GM19463 (cell line): ENCODE measurements around the gene EXOC2.

Experiments used
- ATAC-seq: cut with Tn5 transposase; IDR thresholded peaks from one replicate; pipeline ENCODE4 v1.9.1; 2021; ENCODE audit warnings: mild to moderate bottlenecking, moderate library complexity; ENCODE audit not compliant: unreplicated experiment

EXOC2 gene

DNA sequence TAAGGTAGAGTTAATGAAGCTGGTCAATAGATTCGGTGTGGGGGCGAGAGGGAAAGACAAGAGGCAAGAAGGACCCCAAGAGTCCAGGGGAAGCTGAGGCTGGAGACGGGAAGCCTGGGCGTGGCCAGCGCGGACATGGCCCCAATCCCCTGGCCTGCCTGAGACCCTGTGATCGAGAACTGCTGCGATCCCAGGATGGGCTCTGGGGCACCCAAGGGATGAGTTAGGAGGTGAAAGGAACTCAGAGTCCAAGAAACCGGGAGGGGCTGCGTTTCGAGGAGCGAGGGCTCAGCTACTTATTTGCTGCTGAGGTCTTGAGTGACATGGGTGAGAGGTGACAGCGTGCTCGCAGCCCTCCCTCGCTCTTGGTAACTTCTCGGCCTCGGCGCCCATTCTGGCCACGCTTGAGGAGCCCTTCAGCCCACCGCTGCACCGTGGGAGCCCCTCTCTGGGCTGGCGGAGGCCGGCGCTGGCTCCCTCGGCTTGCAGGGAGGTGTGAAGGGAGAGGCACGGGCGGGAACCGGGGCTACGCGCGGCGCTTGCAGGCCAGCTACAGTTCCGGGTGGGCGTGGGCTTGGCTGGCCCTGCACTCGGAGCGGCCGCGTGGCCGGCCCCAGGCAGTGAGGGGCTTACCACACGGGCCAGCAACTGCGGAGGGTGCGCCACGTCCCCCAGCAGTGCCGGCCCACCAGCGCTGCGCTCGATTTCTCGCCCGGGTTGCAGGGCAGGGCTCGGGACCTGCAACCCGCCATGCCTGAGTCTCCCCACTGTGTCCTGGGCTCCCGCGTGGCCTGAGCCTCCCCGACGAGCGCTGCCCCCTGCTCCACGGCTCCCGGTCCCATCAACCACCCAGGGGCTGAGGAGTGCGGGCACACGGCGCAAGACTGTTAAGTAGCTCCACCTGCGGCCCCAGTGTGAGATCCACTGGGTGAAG is 243.2 kb downstream of the EXOC2 start:
- no peak for ATAC-seq

DNA sequence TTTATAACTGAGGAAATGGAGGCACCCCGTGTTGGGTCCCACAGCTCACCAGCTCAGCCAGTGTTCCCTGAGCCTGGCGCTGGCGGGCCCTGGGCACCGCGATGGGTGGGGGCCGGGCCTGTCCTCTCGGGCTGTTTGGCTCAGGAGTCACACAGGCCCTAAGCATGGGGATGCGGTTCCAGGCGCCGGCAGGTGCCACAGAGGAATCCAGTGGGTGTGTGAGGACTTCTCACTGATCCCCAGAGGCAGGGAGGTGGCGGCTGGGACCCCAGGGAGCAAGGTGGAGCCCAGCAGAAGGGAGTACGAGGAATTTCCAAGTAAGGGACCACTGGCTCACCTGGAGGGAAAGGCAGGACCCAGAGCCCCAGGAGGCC is 243.9 kb downstream of the EXOC2 start:
- no peak for ATAC-seq

DNA sequence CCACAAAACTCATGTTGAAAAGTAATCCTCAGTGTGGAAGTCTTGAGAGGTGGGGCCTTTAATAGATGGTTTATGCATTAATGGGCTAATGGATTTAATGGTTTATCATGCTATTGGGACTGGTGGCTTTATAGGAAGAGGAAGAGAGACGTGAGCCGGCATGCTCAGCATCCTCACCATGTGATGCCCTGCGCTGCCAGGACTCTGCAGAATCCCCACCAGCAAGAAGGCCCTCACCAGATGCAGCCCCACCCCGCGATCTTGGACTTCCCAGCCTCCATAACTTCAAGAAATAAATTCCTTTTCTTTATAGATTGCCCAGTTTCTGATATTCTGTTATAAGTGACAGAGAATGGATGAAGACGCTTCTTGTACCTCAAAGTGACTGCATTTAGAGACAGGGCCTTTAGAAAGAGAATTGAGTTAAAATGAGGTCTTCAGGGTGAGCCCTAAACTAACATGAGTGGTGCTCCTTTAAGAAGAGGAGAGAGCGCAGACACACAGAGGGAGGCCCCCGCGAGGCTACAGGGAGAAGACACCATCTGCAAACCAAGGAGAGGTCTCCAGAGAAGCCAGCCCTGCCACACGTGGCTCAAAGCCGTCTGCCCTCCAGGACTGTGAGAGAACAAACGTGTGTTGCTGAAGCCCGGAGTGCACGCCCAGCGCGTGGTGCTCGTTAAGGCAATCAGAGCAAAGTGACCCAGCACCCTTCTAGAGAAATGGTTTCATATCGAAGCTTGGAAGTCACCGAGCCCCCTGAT is 244.5 kb downstream of the EXOC2 start:
- no peak for ATAC-seq

DNA sequence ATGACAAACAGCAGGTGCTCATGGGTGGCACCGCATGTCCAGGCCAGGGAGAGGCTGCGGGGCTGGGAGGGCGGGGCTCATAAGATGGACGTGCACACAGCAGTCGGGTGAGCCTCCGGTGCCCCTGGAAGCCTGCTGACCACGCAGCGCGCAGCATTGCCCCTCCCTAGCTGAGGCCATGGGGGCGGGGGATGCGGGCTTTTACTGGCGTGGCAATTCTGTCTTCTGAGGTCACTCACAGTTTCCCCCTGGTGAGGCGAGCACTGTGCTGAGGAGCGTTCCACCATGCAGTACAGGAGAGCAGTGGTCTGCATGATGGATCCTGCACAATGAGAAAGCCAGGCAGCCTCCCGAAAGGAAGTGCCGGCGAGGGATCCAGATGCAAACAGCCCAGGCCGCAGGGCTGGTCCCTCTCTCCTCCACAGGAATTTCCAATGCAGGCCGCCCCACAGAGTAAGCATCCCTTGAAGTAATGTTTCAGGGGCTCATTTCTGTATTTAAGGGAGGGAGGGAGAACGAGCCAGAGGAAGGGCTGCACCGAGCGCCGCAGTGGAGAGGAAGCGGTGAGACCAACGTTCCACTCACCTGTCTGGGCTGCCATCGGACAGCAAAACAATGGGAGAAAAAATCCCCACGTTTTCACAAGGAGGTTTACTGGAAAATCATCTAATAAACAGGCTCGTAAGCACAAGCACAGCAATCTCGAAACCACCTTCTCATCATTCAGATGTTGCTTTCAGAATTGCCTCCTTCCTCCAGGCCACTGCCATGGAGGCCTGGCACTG is 245.4 kb downstream of the EXOC2 start:
- ATAC-seq, result no peak

DNA sequence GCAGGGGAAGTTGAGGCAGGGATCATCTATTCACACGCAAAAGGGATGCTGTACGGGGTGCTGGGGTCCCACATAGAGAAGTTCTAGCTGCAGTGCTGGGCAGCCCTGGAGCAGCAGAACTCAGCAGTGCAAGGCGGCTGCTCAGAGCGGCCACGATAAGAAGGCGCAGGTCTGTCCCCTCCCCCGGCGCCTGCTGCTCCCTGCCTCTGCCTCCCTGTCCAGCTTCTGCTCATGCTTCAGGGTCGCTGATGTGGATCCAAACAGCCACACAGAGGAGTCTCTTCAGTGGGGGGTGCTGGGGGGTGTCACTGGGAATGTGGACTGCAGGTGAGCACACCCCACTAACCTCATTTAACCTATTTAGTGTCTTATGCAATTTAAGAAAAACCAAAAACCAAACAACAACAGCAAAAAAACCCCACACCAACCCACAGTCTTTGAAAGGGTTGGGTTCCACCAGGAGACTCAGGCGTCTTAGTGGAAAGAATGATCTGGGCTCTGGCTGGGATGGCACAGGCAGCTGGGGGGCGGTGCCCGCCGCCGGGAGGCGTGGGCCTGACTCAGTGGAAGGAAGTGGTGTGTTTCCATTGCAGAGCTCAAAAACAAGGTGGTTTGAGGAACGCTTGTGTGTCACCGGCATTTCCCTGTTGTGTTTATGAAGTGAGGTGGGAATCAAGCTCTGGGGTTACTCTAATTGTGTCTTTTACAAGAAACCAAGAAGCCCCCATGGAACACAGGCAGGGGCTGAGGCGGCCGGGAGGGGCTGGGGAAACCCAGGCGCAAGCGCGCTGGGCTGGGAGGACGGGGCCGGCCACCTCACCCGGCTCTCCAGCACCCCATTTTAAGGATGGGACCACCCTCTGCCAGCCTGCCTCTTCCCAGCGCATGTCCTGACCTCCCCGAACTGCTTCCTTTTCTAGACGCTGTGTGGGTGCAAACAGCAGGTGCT is 246.2 kb downstream of the EXOC2 start:
- no peak for ATAC-seq

DNA sequence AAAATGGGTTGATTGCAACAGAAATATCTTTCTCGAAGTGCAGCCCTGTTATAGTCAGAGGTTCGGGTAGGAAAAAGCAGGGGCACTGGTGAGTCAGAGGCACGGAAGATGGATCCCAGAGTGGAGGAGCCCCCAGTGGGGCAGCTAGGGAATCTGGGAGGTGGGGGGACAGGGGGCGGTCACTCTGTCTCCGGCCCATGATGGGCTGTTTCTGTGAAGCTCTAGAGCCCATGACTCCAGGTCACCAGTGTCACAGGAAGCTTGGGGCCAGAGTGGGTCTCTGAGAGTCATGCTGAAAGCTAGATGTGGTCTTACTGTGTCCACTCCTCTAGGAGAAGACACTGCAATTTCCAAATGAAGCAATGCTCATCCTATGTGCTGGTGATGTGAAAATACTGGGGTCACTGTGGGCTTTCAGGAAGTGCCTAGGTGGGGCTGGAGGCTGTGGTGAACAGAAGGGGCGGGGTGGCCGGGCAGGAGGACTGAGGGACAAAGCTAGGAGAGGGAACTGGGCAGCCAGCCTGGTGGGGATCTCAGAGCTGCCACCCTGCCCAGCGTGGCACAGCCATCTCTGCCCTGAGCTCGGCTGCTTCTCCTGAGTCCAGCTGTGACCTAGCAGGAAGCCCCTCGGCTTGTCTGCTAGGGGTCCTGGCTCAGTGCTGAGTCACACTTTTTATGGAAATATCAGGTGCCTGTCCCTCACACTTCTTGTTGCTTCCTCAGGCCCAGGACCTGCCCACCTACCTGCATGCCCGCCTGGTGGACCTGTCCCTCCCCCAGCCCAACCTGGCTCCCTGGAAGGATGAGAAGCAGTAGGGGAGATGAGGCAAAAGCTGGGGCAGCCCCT is 247.1 kb downstream of the EXOC2 start:
- ATAC-seq, result no peak

DNA sequence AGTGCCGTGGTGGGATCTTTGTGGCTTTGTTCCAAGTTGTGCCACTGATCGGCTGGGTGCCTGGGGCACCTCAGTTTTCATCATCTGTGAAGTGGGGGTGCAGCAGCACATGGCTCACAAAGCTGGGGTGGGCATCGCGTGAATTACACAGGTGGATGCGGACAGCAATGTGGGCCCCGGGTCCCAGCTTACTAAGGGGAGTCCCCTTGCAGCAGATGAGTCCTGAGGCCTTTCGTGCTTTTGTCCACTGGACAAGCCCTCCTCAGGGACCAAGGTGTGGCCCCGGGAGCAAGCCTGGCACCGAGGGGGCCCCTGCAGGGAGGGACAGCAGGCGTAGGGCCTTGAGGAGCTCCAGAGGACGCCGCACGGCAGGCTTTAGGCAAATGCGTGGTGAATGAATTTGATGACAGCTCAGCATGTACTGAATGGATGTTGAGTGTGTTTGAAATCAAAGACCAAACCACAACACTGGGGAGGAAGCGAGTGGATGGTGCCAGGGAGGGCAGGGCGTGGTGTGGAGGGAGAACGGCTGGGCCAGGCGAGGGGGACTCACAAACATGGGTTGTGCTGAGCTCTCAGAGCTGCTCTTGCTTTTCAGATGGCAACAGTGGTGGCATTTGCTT is 248.2 kb downstream of the EXOC2 start:
- no peak for ATAC-seq

DNA sequence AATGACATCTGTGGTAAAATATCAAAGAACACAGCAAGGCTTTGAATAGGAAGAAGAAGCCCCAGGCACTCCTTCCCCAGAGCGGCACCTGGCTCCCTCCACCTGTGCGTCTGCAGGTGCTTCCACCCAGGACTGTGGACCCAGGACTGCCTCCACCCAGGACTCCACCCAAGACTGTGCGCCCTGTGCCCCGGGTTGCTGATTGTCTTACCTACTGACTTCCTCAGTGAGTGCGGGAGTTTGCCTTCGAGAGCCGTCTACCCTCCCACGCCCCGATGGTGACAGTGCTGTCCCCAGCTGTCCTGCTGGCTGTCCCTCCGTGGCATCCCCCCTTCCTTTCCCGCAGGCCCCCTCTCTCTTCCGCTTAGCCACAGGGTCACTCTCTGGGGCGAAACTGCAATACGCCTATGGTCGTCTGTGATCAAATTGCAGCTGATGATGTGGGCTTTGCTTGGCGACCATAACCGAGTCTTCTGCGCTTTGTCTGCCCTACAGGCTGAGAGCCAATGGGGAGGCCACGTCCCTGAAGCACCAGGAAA is 249.2 kb downstream of the EXOC2 start:
- ATAC-seq, result no peak

DNA sequence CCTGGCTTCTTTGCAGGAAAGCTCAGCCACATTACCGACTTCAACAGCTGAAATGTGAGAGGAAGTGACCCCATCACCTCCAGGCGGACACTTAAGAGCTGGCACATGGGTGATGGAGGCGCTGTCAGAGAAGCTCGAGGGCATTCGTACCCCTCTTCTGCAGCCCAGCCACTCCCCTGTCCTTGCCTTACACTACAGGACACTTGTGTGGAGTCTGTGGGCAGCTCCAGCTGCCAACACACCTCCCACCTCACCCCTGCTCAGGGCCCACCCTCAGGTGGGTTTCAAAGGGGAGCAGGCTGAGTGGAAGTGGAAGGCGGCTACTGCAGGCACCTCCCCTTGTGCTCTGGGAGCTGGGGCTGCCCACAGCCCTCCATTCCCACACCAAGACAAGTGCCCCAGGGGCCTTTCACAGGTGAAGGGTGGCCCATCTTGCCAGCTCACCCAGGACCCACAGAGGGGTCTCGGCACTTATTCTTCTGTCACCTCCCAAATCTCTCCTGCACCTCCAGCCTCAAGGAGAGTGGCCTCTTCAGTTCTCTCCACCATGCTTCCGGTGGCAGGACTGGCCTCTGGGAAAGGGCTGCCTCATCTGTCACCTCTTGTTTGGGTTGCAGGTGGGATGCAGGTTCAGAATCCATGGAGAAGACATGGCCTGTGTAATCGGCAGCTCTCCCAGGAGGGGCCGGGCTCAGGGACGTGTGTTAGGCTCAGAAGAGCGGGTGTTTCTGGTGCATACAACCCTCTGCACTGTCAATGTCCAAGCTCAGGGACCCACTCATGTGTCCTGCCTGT is 251.6 kb downstream of the EXOC2 start:
- ATAC-seq, result no peak

DNA sequence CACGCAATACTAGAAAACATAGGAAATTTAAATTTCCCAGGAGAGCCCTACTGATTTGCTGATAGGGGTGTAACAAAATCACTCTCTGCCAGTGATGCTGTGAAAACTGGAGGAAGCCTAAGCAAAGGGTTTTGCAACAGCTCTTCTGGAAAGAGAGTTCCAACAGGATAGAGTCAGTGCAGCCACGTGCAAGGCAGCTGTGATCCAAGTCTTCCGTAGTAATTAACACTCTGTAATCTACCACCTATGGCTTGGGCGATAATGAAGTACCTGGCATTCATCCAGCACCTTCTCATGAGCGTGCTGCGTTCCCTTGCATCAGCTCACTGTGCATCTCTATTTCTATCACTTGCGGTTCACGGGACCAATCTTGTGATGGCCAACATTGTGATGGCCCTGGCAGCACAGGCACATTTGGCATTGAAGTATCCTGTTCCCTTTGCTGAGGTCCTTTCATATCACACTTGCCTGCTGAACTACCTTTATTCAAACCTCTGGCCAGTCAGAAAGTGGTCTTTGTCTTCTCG is 253.2 kb downstream of the EXOC2 start:
- ATAC-seq, result no peak

DNA sequence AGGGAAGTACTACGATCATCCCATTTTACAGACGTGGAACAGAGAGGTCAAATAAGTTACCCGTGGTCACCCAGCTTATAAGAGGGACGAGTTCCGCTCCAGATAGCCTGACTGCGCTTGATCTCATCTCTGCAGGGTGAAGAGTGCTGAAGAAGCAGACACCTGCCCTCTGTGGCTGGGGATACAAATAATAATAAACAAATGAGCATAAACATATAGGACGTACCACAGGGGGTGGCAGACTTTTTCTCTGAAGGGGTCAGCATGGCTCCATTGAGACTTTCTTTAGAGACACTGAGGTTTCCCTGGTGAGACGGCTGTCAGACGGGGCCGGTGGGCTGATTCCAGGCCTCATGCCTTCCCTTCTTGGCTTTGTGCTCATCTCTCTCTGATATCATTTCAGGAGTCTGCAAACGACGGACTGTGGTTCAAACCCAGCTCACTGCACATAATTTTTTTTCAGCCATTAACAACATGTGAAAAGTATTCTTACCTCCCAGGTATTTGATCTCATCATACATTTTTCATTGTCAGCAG is 254.2 kb downstream of the EXOC2 start:
- no peak for ATAC-seq

DNA sequence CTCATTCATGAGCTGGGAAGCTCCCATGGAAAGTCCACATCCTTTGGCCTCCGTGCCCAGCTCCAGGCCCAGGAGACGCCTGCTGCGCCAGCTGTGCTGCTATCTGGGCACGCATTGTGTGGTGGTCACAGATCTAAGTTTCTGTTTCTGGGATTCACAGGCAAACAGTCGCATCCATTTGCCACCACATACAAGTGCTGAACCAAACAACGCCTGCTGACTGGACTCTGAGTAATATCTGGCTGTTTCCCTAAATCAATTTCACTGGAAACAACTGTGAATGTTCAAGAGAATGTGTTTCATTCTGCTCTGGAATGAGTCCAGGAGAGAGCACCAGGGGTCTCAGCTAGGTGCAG is 255.9 kb downstream of the EXOC2 start:
- no peak for ATAC-seq

DNA sequence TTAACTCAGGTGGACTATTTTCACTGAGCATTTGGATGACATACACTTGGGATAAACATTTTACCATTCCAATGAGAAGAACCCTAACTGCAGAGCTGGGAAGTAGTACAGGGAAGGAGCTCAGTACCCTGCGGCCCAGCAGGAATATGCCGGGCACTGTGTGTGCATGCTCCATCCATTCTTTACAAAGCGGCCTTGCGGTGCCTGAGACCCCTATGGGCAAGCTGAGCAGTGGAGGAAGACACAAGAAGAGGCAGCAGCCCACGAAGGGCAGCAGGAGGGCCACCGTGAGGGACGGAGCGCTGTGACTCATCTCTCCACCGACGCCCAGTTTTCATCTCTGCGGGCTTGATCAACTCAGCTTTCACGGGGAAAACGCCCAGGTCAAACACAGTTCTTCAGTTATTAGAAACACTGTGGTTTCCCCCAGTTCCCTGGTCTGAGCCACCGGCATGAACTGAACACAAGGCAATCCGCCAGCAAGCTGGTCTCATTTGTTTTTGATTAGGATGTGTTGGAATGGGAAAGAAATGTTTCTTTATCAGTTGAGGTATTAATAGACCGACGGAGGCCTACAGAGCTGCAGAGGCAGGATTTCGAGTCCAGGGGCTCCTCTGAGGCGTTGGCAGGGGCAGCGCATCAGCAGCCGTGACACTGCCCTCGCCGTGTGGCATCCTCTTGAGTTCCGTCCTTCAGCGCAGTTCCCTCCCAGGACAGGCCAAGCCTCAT is 256.5 kb downstream of the EXOC2 start:
- ATAC-seq, result no peak

DNA sequence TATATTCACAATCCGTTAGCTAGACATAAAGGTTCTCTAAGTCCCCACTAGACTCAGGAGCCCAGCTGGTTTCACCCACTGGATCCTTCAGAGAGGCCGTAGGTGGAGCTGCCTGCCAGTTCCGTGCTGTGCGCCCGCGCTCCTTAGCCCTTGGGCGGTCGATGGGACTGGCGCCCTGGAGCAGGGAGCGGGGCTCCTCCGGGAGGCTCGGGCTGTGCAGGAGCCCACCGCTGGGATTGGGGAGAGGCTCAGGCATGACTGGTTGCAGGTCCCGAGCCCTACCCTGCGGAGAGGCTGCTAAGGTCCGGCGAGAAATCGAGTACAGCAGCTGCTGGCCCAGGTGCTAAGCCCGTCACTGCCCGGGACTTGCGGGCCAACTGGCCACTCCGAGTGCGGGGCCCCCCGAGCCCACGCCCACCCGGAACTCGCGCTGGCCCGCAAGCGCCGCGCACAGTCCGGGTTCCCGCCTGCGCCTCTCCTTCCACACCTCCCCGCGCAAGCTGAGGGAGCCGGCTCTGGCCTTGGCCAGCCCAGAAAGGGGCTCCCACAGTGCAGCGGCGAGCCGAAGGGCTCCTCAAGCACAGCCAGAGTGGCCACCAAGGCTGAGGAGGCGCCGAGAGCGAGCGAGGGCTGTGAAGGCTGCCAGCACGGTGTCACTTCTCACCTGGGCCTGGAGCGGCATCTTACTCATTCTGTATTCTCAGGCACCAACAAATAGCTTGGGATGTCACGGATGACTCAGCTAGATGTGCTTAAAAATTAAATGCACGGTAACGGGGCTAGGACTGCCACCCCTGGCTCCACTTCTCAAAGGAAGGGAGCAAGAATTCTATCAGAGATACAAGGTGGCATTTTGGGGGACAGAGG is 257.3 kb downstream of the EXOC2 start:
- no peak for ATAC-seq
